ENCODE results near the gene CHCHD3.

DNA sequence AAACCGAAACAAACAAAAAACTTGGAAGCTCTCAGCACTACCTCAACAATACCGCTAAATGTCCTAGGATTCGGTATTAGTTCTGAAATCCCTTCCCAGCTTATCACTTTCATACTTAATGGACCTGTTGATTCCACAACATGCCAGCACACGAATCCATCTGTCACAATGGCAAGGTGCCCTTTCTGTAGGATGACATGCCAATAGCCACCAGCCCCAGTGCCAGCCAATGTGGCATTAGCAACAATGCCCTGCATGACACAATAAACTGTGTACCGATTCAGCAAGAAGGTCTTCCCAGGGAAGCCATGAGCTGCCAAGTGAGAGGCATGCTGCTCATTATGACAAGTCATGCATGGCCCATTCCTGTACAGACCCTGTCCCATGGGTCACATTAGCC, 35.6 kb upstream of the CHCHD3 start:
- TF ChIP-seq POLR2A (IDR thresholded peaks at IDR 0.05; ENCODE audit: low read depth, low read length), result no peak
- no peak for TF ChIP-seq POLR2AphosphoS5 (IDR thresholded peaks at IDR 0.05; ENCODE audit: low read depth, low read length)
- no peak for TF ChIP-seq POU2F2 (IDR thresholded peaks at IDR 0.05; ENCODE audit: low read depth, low read length)
- no peak for TF ChIP-seq TAF1 (IDR thresholded peaks at IDR 0.05; ENCODE audit: low read depth, low read length)
- TF ChIP-seq PAX5 (IDR thresholded peaks at IDR 0.05; ENCODE audit: insufficient read depth, low read length, severe bottlenecking), result no peak
